KMS-11 (cell line): ENCODE measurements around the gene TMEM214.

ENCODE experiments used
- H2AFZ ChIP-seq: fragments of 200-600 bp; sonication (generic); 2 replicates; pipeline ENCODE4 v1.6.1; 2016; ENCODE audit warnings: antibody characterized with exemption, mixed run types, low read depth
- H3K27ac ChIP-seq: fragments of 200-600 bp; sonication (generic); 2 replicates; pipeline ENCODE4 v1.6.1; 2016; ENCODE audit warnings: mild to moderate bottlenecking, mixed run types
- H3K27me3 ChIP-seq: fragments of 200-600 bp; sonication (generic); 2 replicates; pipeline ENCODE4 v1.6.1; 2017; ENCODE audit warnings: mild to moderate bottlenecking, low read depth, mixed run types, moderate library complexity; ENCODE audit not compliant: insufficient read depth
- H3K36me3 ChIP-seq: fragments of 200-600 bp; sonication (generic); 2 replicates; pipeline ENCODE4 v1.6.1; 2017; ENCODE audit warnings: mild to moderate bottlenecking, mixed run types; ENCODE audit not compliant: insufficient read depth
- H3K4me1 ChIP-seq: fragments of 200-600 bp; sonication (generic); 2 replicates; pipeline ENCODE4 v1.6.1; 2016; ENCODE audit warnings: mild to moderate bottlenecking, low read depth, mixed run types; ENCODE audit not compliant: poor library complexity, severe bottlenecking
- H3K4me2 ChIP-seq: fragments of 200-600 bp; sonication (generic); 2 replicates; pipeline ENCODE4 v1.7.0; 2016; ENCODE audit warnings: mild to moderate bottlenecking, mixed run types
- H3K4me3 ChIP-seq: fragments of 200-600 bp; sonication (generic); IDR thresholded peaks from 2 replicates; pipeline ENCODE4 v1.6.1; 2017; ENCODE audit warnings: low read depth, low read length, mixed read lengths; ENCODE audit not compliant: insufficient read depth
- H3K79me2 ChIP-seq: fragments of 200-600 bp; sonication (generic); 2 replicates; pipeline ENCODE4 v1.6.1; 2016; ENCODE audit warnings: low read depth, mixed run types; ENCODE audit not compliant: insufficient read depth
- H3K9ac ChIP-seq: fragments of 200-600 bp; sonication (generic); 2 replicates; pipeline ENCODE4 v1.6.1; 2016; ENCODE audit warnings: mild to moderate bottlenecking, mixed run types
- H4K20me1 ChIP-seq: fragments of 200-600 bp; sonication (generic); 2 replicates; pipeline ENCODE4 v1.6.1; 2016; ENCODE audit warnings: mild to moderate bottlenecking, mixed run types; ENCODE audit not compliant: insufficient read depth
- TF ChIP-seq, protein P1 (sequence below): fragments of 200-600 bp; sonication (generic); conservative IDR thresholded peaks from 2 replicates; pipeline ENCODE4 v1.6.1; 2017; ENCODE audit warnings: low read depth, mild to moderate bottlenecking, antibody characterized with exemption, low read length, moderate library complexity, mixed read lengths

TMEM214 gene

DNA sequence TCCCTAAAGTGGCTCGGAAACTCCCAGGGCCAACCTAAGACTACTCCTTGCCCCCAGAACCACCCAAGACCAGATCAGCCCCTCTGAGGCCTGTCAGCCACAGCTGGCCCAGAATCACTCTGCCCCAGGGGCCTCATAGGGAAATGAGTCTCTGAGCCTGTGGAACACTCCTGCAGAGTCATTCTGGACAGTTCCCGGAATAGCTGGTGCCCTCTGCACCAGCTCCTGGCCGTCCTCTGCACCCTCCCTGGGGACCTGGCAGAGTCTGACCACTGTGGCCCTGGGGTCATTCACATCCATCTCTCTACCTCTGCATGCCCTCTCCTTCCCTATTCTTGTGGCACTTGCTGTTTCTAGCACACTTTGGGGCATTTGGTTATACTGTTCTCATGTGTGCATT, 14.6 kb upstream of the TMEM214 start:
- Histone ChIP-seq H3K4me3 (no peak overlapping the region), H4K20me1 (no peaks in the 10 kb centered on the region), H3K4me1 (peaks cover 13% of the 10 kb centered on the region), H3K9ac (no peak overlapping the region), H3K27ac (no peak overlapping the region), H3K79me2 (no peaks in the 10 kb centered on the region), H3K4me2 (no peak overlapping the region), H3K36me3 (no peaks in the 10 kb centered on the region), H3K27me3 (no peaks in the 10 kb centered on the region), H2AFZ (no peak overlapping the region)
- TF ChIP-seq, protein P1, sequence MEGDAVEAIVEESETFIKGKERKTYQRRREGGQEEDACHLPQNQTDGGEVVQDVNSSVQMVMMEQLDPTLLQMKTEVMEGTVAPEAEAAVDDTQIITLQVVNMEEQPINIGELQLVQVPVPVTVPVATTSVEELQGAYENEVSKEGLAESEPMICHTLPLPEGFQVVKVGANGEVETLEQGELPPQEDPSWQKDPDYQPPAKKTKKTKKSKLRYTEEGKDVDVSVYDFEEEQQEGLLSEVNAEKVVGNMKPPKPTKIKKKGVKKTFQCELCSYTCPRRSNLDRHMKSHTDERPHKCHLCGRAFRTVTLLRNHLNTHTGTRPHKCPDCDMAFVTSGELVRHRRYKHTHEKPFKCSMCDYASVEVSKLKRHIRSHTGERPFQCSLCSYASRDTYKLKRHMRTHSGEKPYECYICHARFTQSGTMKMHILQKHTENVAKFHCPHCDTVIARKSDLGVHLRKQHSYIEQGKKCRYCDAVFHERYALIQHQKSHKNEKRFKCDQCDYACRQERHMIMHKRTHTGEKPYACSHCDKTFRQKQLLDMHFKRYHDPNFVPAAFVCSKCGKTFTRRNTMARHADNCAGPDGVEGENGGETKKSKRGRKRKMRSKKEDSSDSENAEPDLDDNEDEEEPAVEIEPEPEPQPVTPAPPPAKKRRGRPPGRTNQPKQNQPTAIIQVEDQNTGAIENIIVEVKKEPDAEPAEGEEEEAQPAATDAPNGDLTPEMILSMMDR = no peak

DNA sequence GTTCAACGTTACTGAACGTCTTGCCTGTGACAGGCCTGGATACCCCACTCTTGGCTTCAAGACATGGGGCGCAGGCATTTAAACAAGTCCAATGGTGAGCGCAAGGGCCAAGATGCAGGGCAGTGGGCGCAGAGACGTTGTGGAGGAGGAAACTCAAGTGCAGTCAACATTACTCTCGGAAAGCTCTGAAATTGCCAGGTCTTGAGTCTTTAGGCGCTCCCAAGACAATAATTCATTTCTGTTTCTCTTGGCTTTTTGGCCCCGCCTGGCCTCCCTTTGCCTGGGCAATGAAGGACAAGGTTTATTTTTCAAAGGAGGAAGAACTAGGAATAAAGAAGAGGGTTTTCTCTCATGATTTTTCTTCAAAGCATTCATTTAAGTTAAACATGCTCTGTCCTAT, 13.3 kb upstream of the TMEM214 start:
- no peak overlapping the region for H3K4me2 ChIP-seq
- peaks cover 13% of the 10 kb centered on the region for H3K4me1 ChIP-seq
- TF ChIP-seq, protein P1 = no peak
- no peak overlapping the region for H3K27ac ChIP-seq
- no peaks in the 10 kb centered on the region for H3K27me3 ChIP-seq
- H3K4me3 ChIP-seq = no peak overlapping the region
- H3K36me3 ChIP-seq = no peaks in the 10 kb centered on the region
- no peak overlapping the region for H2AFZ ChIP-seq
- H3K9ac ChIP-seq = no peak overlapping the region
- H3K79me2 ChIP-seq = no peaks in the 10 kb centered on the region
- no peaks in the 10 kb centered on the region for H4K20me1 ChIP-seq

DNA sequence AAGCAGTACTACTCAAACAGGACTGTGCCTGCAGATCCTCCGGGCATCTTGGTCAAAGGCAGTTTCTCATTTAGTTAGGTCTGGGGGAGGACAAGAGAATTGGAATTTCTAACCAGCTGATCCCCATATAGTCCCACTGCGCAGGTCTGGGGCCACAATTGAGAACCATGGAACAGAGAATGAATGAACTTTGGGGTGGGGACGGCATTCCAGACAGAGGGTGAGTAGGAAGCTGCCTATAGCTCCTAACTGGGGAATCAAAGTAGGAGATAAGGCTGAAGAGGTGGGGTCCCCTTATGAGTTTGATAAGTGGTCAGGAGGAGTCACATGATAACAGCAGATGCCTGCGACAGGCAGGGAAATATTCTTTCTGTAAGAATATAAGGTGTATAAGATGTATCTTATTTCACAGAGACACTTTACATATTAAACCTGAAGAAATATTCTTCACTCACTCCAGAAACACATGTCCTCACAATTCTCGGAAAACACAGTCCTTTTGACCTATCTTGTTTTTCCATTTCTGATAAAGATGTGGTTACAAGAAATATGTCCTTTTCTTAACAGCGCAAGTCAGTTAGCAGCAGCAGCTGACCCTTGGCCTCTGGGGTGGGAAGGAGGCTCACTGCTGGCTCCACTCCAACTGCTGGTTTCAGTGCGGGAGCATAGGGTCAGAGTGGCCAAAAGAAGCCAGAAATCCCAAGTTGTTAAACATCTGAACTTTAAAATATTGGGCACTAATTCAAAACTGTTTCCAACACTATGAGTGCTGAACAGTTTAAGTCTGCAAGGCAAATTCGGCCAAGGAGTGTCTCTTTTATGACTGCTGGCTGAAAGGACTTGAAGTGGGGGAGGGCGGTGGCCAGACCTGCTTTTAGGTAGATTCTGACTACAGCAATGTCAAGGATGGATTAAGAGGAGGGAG, 12.6 kb upstream of the TMEM214 start:
- H3K9ac ChIP-seq = no peak overlapping the region
- no peak overlapping the region for H2AFZ ChIP-seq
- H3K36me3 ChIP-seq = no peaks in the 10 kb centered on the region
- TF ChIP-seq, protein P1 = no peak
- peaks cover 13% of the 10 kb centered on the region for H3K4me1 ChIP-seq
- no peaks in the 10 kb centered on the region for H3K79me2 ChIP-seq
- H3K4me3 ChIP-seq = no peak overlapping the region
- no peak overlapping the region for H3K4me2 ChIP-seq
- H3K27ac ChIP-seq = no peak overlapping the region
- no peaks in the 10 kb centered on the region for H3K27me3 ChIP-seq
- no peaks in the 10 kb centered on the region for H4K20me1 ChIP-seq

DNA sequence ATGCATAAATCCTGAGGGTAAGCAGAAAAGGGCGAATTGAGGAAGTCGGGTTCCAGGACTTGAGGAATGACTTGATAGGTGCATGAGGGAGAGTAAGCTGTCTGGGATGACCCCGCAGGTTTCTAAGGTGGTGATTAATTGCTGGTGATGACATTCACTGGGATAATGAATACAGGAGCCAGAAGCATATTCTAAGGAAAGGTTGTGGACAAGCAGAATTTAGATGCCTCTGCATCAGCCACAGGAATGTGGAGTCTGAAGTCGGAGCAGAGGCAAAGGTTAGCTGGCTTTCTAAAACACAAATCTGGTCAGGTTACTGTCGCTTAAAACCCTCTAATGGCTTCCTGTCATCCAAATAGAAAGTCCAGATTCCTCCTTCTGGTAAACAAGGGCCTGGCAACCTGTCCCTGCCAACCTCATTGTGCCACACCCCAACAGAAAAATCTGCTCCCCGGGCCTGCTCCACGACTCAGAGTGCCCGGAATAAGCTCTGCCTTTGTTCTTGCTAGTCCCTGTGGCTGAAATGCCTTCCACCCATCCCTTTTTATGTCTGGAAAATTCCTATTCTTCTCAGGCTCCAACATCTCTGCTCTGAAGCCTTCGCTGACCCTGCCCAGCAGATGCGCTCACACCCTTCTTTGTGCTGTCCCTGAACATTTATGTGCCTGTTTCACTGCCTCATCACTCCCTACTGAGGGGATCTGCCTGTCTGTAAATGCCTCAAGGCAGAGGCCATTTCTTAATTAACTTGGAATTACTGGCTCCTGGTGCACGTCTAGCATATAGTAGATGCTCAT, 11.3 kb upstream of the TMEM214 start:
- H3K27me3 ChIP-seq = no peaks in the 10 kb centered on the region
- H3K9ac ChIP-seq = no peak overlapping the region
- H3K27ac ChIP-seq = no peak overlapping the region
- peaks cover 4% of the 10 kb centered on the region for H3K4me1 ChIP-seq
- H3K4me2 ChIP-seq = no peak overlapping the region
- H3K36me3 ChIP-seq = no peaks in the 10 kb centered on the region
- no peaks in the 10 kb centered on the region for H3K79me2 ChIP-seq
- TF ChIP-seq, protein P1 = no peak
- no peak overlapping the region for H3K4me3 ChIP-seq
- H2AFZ ChIP-seq = no peak overlapping the region
- H4K20me1 ChIP-seq = no peaks in the 10 kb centered on the region
